Thyroid gland (tissue), 4 donors: Measurements from ENCODE around the gene SP3. TPM values are rescaled to one million over a fixed set of nuclear protein-coding genes. Genes with fewer than 3 reads are reported as not detected.

Experiments
- DNase-seq, 2 donors: peaks; one replicate each; pipeline ENCODE4 v3.0.0-alpha.2; 2019
- H3K27ac ChIP-seq, 3 donors: fragments of 200-600 bp; sonication (generic); 1 replicate in 2 of 3; 2 replicates in 1 of 3; pipeline ENCODE4 v1.5.1; 2016 to 2019; ENCODE audit warnings: mild to moderate bottlenecking in 1 of 3, moderate library complexity in 1 of 3
- H3K27me3 ChIP-seq: fragments of 200-600 bp; sonication (generic); one replicate; pipeline ENCODE4 v1.5.1; 2019
- H3K36me3 ChIP-seq, 2 donors: fragments of 200-600 bp; sonication (generic); one replicate each; pipeline ENCODE4 v1.5.1; 2016 to 2019
- H3K4me1 ChIP-seq, 2 donors: fragments of 200-600 bp; sonication (generic); one replicate each; pipeline ENCODE4 v1.5.1; 2017 to 2019
- H3K4me3 ChIP-seq, 3 donors: fragments of 200-600 bp; sonication (generic); replicated peaks in 1 of 3; 1 replicate in 2 of 3; 2 replicates in 1 of 3; pipeline ENCODE4 v1.5.1; 2016; ENCODE audit warnings: mild to moderate bottlenecking in 1 of 3
- H3K9me3 ChIP-seq: fragments of 200-600 bp; sonication (generic); one replicate; pipeline ENCODE4 v1.5.1; 2017
- CTCF ChIP-seq, 6 experiments: fragments of 200-600 bp in 3 of 6; fragments of 450-650 bp in 3 of 6; sonication (generic) in 3 of 6; IDR thresholded peaks; one replicate each; pipeline ENCODE4 v1.5.1; 2016 to 2019; ENCODE audit warnings: antibody characterized with exemption in 6 of 6, mild to moderate bottlenecking in 2 of 6, inconsistent platforms in 1 of 6, moderate library complexity in 1 of 6
- POLR2A ChIP-seq, 2 donors: fragments of 450-650 bp; IDR thresholded peaks; one replicate each; pipeline ENCODE4 v1.6.1; 2017; ENCODE audit warnings: antibody characterized with exemption in 2 of 2, mild to moderate bottlenecking in 2 of 2, moderate library complexity in 1 of 2
- WGBS, 2 donors: methylation state at CpG; one replicate each; pipeline ENCODE4 v1.1.5; 2017; 5-methylcytosine and 5-hydroxymethylcytosine counted together
- intact Hi-C: fragments of 100-400 bp; cut with DNase I; formaldehyde crosslinking; loops from one replicate; pipeline ENCODE4 v1.15.1; 2023
- total RNA-seq, 4 donors: library from RNA; depleted of rRNA; stranded (reverse); fragments of >200 nt; gene quantifications; one replicate each; pipeline ENCODE4 v1.2.3, GENCODE V29; 2016

Gene SP3
- total RNA-seq, 4 donors from 2014 or later = 152 to 237 (median 186) TPM

GRCh38 chr2:173972636-173973035 is 7.5 kb upstream of the SP3 start:
- Histone ChIP-seq H3K9me3 (no peaks in the 10 kb centered on the region), H3K4me3 (no peak overlapping the region), H3K4me1 (no peaks in the 10 kb centered on the region), H3K27ac (no peak overlapping the region), H3K27me3 (no peaks in the 10 kb centered on the region), H3K36me3 (no peaks in the 10 kb centered on the region)
- 60 to 74% methylated on average over 3 of the region's 3 CpGs for WGBS, 2 donors
- TF ChIP-seq CTCF (IDR thresholded peaks at IDR 0.05) (no peak), POLR2A (IDR thresholded peaks at IDR 0.05) (no peak)
- intact Hi-C loops = no loop called here
- no peak for DNase-seq

- Histone ChIP-seq H3K27me3 (no peaks in the 10 kb centered on the region), H3K27ac (no peak overlapping the region), H3K9me3 (no peaks in the 10 kb centered on the region), H3K4me3 (no peak overlapping the region), H3K36me3 (no peaks in the 10 kb centered on the region), H3K4me1 (no peaks in the 10 kb centered on the region)
- TF ChIP-seq POLR2A (IDR thresholded peaks at IDR 0.05) = no peak
- TF ChIP-seq CTCF (IDR thresholded peaks at IDR 0.05) = no peak
- intact Hi-C loops = no loop called here
- 87 to 93% methylated on average over 2 of the region's 2 CpGs for WGBS, 2 donors
- DNase-seq = no peak
Observed at GRCh38 chr2:173972165-173972564, 7.0 kb upstream of the SP3 start.

GRCh38 chr2:173970516-173970924 is 5.3 kb upstream of the SP3 start:
- intact Hi-C loops = no loop called here
- TF ChIP-seq POLR2A (IDR thresholded peaks at IDR 0.05) (no peak), CTCF (IDR thresholded peaks at IDR 0.05) (no peak)
- Histone ChIP-seq H3K27ac (no peak overlapping the region), H3K36me3 (no peaks in the 10 kb centered on the region), H3K4me1 (peaks cover 0 to 10% of the 10 kb centered on the region in 2 donors), H3K9me3 (no peaks in the 10 kb centered on the region), H3K4me3 (no peak overlapping the region), H3K27me3 (no peaks in the 10 kb centered on the region)
- DNase-seq = no peak

GRCh38 chr2:173969886-173970285 is 4.7 kb upstream of the SP3 start:
- 51 to 54% methylated on average over 1 of the region's 1 CpG for whole genome bisulfite sequencing, 2 donors
- peaks cover 0 to 10% of the 10 kb centered on the region in 2 donors for H3K4me1 ChIP-seq
- no peak for TF ChIP-seq POLR2A (IDR thresholded peaks at IDR 0.05)
- no peak for TF ChIP-seq CTCF (IDR thresholded peaks at IDR 0.05)
- intact Hi-C loops = no loop called here
- no peak overlapping the region for H3K4me3 ChIP-seq
- DNase-seq = no peak
- no peaks in the 10 kb centered on the region for H3K36me3 ChIP-seq
- H3K27me3 ChIP-seq = no peaks in the 10 kb centered on the region
- no peak overlapping the region for H3K27ac ChIP-seq
- H3K9me3 ChIP-seq = no peaks in the 10 kb centered on the region

GRCh38 chr2:173968551-173968950 is 3.4 kb upstream of the SP3 start:
- TF ChIP-seq CTCF (IDR thresholded peaks at IDR 0.05) (no peak), POLR2A (IDR thresholded peaks at IDR 0.05) (no peak)
- peaks cover 0 to 10% of the 10 kb centered on the region in 2 donors for H3K4me1 ChIP-seq
- H3K4me3 ChIP-seq = no peak overlapping the region
- no peaks in the 10 kb centered on the region for H3K36me3 ChIP-seq
- no peak overlapping the region for H3K27ac ChIP-seq
- DNase-seq = no peak
- no peaks in the 10 kb centered on the region for H3K27me3 ChIP-seq
- no peaks in the 10 kb centered on the region for H3K9me3 ChIP-seq
- intact Hi-C loops = no loop called here
- 82 to 90% methylated on average over 6 of the region's 6 CpGs for WGBS, 2 donors
